RPMI7951 (cell line): ENCODE data around the gene PPP1R14B. TPM values are rescaled to one million over a fixed set of nuclear protein-coding genes. Genes with fewer than 3 reads are reported as not detected.

ENCODE experiments used
- DNase-seq: peaks from one replicate; pipeline ENCODE4 v3.0.0-alpha.2; 2012; ENCODE audit warnings: low read depth
- total RNA-seq: library from RNA; depleted of rRNA; stranded (reverse); fragments of >200 nt; shearing (Covaris generic); gene quantifications from 2 replicates; pipeline ENCODE4 v1.2.3, GENCODE V29; 2014; rRNA removed

Gene PPP1R14B
- total RNA-seq = 418 and 531 TPM in 2 replicates

GRCh38 chr11:64246871-64247728 lies at the start of gene PPP1R14B:
Gene PPP1R14B, minus strand, starts transcription at chr11:64246943. Its CDS starts 270 bp downstream, at chr11:64246673.
- DNase-seq = peak; percentile 87

GRCh38 chr11:64296236-64296635 lies 49.5 kb upstream of the PPP1R14B start:
- peak; percentile 37 for DNase-seq

- DNase-seq = no peak
Measured at GRCh38 chr11:64295760-64296159, 49.0 kb upstream of the PPP1R14B start.

- DNase-seq = no peak
Measured at GRCh38 chr11:64294774-64295173, 48.0 kb upstream of the PPP1R14B start.

DNA sequence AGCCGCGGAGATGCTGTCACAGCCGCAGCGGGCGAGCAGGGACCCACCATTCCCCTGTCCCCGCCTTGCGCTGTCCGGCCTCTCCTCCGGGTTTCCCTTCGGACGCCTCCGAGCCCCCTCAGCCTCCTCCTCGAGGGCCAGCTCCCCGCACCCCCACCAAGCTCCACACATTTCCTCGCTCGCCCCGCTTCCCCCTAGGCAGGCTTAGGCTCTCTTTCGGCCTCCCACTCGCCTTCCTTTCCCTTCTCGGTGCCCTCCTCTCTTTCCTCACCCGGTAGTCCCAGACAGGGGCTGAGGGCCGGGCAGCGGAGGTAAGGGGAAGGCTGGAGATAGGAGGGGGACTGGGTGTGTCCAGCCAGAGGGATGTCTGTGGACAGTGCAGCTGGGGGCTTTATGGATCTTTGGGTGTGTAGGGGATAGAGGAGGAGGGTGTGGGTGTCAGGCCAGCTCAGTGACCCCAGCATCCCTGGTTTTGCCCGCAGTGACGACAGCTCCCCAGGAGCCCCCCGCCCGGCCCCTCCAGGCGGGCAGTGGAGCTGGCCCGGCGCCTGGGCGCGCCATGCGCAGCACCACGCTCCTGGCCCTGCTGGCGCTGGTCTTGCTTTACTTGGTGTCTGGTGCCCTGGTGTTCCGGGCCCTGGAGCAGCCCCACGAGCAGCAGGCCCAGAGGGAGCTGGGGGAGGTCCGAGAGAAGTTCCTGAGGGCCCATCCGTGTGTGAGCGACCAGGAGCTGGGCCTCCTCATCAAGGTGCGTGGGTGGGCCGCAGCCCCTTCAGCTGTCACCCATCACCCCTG lies 45.9 kb upstream of the PPP1R14B start:
- no peak for DNase-seq

GRCh38 chr11:64291752-64292459 lies 45.2 kb upstream of the PPP1R14B start:
- no peak for DNase-seq

DNA sequence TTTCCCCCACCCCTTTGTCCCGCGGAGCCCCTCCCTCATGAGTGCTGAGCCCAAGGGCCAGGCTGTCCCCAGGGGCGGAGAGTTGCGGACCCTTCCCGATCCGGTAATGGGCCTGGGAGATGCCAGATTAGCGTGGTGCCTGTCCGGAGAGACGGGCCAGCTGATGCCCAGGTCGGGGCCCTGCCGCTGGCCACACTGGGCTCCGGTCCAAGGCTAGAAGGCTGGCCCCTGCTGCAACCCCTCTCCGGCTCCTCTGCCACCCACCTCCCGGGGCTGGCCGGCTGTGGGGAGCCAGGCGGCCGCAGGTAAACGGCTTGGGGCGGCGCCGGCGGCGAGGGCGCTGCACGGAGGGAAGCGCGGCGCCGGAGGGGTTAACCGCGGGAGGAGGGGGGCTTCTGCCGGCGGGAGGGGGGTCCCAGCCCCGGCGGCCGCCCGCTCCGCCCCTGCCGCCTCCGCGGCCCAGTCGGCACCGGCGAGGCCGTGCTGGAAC lies 44.6 kb upstream of the PPP1R14B start, which contains the start of gene KCNK4:
Gene KCNK4, plus strand, starts transcription at position 41 of the 490 bp plus-strand sequence. CDS start 1,717 bp downstream, outside the sequence.
- no peak for DNase-seq

GRCh38 chr11:64290352-64291261 lies 43.9 kb upstream of the PPP1R14B start:
- DNase-seq = no peak

DNA sequence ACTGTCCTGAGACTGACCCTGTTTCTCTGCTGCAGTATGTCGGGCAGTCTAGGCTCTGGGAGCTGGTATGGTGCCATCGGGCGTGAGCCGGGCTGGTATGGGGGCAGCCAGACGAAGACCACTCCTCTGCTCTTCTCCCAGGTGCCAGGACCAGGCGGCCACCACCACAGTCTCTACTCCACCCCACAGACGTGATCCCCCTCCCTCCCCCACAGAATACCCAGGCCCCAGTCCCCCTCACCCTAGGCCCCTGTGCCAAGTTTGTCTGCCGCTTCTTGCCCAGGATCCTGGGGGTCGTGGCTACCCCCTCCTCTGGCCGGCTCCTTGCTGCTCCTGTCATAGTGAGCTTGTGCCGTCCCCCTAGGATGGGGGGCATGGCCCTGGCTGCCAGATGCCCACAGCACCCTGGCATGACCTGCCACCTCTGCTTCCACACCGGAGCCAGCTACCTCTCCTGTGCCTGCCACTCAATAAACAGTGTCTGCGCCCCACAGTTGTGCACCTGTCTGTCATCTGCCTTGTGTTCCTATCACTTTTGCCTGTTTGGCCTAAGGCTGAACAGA lies 42.3 kb upstream of the PPP1R14B start:
- DNase-seq = no peak

GRCh38 chr11:64288353-64288750 lies 41.6 kb upstream of the PPP1R14B start:
- no peak for DNase-seq

DNA sequence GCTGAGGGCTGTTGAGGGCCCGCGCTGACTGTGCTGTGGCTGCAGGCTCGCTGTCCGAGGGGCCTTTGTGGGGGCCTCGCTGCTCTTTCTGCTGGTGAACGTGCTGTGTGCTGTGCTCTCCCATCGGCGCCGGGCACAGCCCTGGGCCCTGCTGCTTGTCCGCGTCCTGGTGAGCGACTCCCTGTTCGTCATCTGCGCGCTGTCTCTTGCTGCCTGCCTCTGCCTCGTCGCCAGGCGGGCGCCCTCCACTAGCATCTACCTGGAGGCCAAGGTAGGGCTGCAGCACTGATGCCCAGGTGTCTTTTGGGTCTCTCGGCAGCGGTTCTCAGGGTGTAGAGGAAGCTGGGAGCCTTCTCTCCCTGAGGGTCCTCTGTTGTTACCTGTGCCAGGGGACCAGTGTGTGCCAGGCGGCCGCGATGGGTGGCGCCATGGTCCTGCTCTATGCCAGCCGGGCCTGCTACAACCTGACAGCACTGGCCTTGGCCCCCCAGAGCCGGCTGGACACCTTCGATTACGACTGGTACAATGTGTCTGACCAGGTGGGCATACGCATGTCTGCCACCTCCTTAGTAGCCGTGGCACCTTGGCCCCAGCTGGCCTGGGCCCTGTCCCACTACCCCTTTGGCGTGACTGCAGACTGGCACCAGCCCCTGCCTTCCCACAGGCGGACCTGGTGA lies 41.1 kb upstream of the PPP1R14B start:
- no peak for DNase-seq

- DNase-seq = no peak
Measured at GRCh38 chr11:64286801-64287159, 40.0 kb upstream of the PPP1R14B start.

DNA sequence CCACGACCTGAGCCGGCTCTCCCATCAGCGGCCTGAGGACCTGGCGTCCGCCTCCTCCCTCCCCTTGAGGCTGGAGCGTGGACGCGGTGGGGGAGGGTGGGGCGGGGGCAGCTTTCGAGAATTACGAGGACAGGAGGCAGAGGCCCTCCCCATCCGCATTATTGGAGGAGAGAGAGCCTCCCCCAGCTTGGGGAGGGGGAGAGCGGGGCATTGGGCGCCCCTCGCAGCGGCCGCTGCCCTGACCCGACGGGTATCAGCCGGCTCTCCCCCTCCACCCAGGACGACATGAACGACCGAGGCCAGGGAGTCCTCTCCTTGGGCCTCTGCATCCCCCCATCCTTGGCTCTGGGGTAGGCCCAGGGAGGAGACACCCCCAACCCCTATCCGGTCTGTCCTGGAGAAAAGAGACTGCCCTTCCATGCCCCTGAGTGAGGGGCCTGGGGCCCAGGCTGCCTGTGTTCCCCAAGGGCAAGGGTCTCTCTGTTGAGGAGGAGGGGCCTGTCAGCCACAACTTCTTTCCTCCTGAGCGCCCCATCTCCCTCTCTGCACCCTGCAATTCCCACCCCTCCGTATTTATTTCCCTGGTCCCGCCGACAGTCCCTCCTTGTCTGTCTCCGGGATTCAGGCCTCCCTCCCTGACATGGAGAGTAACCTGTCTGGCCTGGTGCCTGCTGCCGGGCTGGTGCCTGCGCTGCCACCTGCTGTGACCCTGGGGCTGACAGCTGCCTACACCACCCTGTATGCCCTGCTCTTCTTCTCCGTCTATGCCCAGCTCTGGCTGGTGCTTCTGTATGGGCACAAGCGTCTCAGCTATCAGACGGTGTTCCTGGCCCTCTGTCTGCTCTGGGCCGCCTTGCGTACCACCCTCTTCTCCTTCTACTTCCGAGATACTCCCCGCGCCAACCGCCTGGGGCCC lies 39.4 kb upstream of the PPP1R14B start:
- no peak for DNase-seq

- DNase-seq = peak; percentile 73
Measured at GRCh38 chr11:64284962-64285884, 38.5 kb upstream of the PPP1R14B start, which contains the start of gene GPR137. Gene GPR137, plus strand, starts transcription at chr11:64285848. Its CDS starts 677 bp downstream, at chr11:64286525.

- peak; percentile 90 for DNase-seq
Measured at GRCh38 chr11:64284048-64284961, 37.6 kb upstream of the PPP1R14B start, which contains the start of gene BAD. Gene BAD, minus strand, starts transcription at chr11:64284665. Its CDS starts 297 bp downstream, at chr11:64284368.

GRCh38 chr11:64283092-64283491 lies 36.3 kb upstream of the PPP1R14B start:
- no peak for DNase-seq
